Measurements from ENCODE around the gene MAF.

The MAF gene

GRCh38 chr16:79600638-79601091 lies at the start of gene MAF:
Gene MAF, minus strand, starts transcription at chr16:79600737. Its CDS starts 835 bp downstream, at chr16:79599902.
- peak; percentile 90 for DNase-seq

- DNase-seq: no peak
Observed at GRCh38 chr16:79648826-79649225, 48.3 kb upstream of the MAF start.

- no peak for DNase-seq
Observed at GRCh38 chr16:79647586-79647985, 47.0 kb upstream of the MAF start.

GRCh38 chr16:79645701-79646100 lies 45.2 kb upstream of the MAF start:
- DNase-seq: no peak

- DNase-seq: no peak
Observed at GRCh38 chr16:79644971-79645667, 44.6 kb upstream of the MAF start.

- DNase-seq: no peak
Observed at GRCh38 chr16:79642652-79643051, 42.1 kb upstream of the MAF start.

- DNase-seq: no peak
Observed at GRCh38 chr16:79640513-79641360, 40.2 kb upstream of the MAF start.

DNA sequence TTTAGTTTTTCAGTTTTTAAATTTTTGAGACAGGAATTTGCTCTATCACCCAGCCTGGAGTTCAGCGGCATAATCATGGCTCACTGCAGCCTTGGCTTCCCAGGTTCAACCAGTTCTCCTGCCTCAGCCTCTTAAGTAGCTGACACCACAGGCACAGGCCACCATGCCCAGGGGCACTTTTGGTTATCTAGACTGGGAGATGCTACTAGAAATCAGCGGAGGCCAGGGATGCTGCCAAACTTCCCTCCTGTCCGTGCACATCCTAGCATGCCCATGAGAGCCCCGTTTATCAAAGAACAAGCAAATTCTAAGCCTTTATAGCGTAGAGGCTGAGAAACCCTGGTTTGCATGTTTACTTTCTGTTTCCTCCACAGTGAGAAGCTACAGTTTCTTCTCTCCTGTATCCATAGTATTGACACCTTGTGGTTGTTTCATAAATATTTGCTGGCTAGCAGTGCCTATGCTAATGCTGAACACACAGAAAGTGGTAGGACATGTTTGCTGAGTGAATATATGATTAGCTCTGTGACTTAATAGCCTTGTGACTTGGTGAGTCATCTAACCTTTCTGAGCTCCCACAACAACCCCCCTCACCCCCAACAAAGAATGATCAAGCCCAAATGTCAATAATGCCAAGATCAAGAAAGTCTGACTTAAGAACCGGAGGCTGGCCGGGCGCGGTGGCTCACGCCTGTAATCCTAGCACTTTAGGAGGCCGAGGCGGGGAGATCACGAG lies 39.2 kb upstream of the MAF start:
- DNase-seq: peak; percentile 14

DNA sequence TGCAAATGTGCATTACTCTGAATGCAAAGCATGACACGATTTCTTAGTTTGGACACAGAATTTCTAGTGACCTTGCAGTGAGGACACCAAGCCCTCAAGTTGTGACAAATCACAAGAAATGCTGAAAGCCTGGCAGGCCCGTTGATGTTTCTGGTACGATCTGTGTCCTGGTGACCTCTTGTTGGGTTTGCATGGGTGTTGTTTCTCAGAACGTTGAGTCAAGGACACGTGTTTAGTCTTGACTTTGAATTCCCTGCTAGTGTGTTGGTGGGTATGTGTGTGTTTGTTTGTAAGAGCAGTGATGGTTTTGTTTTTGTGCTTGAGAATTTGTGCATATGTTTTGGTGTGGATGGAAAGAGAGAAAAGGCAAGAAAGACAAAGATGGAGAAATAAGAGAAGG lies 37.8 kb upstream of the MAF start:
- DNase-seq: no peak

DNA sequence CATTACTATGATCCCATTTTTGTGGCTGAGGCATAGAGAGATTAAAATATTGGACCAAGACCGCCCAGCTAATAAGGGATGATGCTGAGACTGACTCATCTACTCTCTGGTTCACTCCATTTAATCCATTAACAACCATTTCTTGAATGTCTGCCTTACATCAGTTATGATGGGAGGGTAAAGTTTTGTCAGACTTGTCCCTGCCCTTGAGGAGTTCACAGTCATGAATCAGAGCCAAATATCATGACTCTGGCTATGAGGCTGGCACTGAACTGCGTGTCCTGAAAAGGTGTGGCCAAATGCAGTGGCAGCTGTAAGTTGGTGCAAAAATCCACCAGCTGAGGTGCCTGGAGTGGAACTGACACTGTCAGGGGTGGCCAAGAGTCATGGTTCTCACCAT lies 35.0 kb upstream of the MAF start:
- DNase-seq: no peak

DNA sequence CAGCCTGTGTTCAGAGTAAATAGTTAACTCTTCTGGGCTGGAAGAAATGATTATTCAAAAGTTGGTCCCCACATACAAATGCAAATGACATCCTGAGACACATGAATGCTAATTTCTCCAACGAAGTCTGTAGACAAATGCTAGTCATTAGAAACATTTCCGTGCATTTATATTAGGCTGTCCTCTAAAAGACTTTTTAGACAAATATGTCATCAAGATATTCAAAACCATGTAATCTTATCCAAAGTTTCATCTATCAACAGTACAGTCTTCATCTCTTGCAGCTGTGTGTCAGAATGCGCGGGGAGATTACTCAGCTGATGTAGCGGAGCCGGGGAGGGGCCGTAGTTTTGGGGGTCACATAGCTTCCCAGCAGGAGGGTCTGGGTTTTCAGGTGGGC lies 33.8 kb upstream of the MAF start:
- DNase-seq: no peak

DNA sequence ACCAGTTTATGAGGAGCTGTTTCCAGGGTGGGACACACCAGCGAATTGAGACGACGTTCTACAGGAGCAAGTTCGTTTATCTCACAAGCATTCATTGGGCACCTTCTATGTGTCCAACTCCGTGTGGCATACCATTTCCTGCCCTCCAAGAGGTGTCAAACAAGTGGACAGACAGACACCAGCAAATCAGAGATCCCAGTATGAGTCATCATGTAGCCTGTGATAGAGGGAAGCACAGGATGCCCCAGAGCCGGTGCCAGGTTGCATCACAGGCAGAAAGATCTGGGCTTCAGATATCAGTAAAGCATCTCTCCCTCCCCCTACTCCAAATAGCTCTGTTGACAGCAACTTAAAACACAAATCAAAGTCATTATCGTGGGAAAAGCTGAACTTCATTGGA lies 31.8 kb upstream of the MAF start:
- no peak for DNase-seq

GRCh38 chr16:79628988-79629387 lies 28.5 kb upstream of the MAF start:
- no peak for DNase-seq

DNA sequence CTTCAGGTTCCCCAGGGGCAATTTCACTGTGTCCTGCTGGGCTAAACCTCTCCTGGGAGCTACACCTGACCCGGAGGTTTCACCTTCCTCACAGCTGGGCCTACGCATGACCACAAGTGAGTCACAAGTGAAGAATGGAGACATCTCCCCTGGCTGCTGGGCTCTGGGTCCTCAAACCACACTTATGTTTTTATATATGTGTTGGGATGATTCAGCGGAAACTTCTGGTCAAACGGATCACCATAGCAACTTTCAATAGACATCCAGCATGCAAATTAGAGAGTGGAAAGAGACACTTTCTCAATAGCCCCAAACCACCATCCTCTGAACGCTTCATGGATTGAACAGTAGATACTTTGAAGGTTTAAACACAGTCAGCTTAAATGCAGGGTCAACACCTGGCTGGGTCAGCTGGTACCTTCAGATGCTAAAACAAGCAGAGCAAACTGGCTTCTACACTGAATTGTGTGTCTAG lies 28.0 kb upstream of the MAF start:
- peak; percentile 80 for DNase-seq

- no peak for DNase-seq
Observed at GRCh38 chr16:79627092-79627491, 26.6 kb upstream of the MAF start.

GRCh38 chr16:79625738-79626137 lies 25.2 kb upstream of the MAF start:
- DNase-seq: no peak

DNA sequence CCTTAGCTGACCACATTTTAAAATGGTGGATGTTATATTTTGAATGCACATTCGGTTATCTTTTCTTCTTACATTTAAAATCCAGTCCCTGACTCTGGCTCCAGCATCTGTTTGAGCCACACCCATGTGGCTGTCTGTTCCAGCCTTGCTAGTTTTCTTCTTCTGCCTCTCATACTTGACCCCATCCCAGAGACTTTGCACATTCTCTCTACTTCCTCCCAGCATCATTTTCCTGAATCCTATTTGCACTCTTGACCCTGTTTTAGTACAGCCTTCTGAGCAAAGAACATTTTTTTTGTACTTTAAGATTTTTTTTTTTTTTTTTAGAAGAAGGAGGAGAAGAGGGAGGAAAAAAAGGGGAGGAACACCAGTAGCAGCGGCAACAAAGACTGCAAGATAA lies 23.3 kb upstream of the MAF start:
- DNase-seq: no peak

- DNase-seq: no peak
Observed at GRCh38 chr16:79623062-79623461, 22.5 kb upstream of the MAF start.

GRCh38 chr16:79621027-79621426 lies 20.5 kb upstream of the MAF start:
- no peak for DNase-seq

DNA sequence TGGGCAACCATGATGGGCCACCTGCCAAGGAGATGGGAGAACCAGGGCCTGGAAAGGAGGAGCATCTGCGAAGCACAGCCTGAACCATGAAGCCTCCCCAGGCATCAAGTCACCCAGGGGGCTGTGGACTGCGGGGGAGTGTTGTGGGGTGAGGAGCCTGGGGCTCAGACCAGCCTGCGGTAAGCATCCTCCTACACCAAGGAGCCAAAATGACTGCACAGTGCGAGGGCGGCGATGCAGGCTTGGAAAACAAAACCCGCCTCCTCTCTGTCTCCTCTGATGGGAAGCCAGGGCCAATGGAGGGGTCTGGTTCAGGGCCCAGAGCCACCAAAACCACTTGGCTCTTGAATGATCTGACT lies 18.1 kb upstream of the MAF start:
- DNase-seq: peak; percentile 67

DNA sequence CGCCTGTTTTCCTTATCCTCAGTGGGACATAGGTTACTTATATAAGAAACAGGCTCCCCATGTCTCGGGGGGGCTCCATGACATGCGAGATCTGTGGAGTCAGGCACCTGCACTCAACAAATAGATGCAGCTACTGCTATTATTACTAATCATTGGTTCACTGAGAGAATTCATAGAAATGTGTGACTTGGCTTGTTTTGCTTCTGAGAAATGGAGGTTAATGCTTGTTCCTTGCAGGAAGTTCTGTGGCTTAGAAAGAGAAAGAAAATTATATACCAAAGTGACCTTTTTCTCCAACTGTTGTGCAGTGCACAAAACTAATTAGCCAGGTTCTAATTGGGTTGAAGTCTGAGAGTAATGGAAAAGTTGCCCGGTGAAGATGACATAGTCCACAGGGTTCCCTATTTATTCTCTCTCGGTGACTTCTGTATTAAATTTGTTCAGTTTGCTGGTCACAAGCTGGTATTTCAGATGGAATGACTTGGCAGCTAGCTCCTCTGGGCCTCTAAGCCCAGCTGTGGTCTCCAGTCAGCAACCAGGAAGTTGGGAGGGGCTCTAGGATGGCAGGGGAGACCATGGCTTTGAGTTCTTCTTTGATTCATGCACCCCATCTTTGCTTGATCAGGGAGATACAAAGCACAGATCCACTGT lies 17.6 kb upstream of the MAF start:
- DNase-seq: no peak

- no peak for DNase-seq
Observed at GRCh38 chr16:79613009-79613408, 12.5 kb upstream of the MAF start.

DNA sequence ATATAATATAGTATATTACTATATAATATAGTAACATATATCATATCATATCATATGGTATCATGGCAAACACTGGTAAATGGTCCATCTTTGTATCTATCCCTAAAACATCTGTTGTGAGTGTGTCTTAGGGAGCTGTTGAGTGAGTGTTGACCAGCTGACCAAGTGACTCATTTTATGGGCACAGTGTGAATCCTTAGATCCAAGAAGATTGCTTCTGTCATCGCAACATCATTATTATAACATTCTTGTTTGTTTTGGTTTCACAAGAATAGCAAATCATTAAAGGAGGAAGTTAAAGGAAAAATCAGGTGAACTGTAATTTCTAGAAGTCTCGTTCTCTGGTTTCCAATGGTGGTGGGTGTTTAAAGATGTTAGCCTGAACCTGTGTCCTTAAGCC lies 11.7 kb upstream of the MAF start:
- no peak for DNase-seq
